KOPT-K1 (cell line): Measurements from ENCODE around the gene OSBPL5.

ENCODE experiments used
- H3K27ac ChIP-seq: fragments of 200-600 bp; sonication (generic); 2 replicates; pipeline ENCODE4 v1.5.1; 2016; ENCODE audit warnings: antibody characterized with exemption, mild to moderate bottlenecking, low read depth, low read length; ENCODE audit not compliant: poor library complexity, severe bottlenecking
- H3K36me3 ChIP-seq: fragments of 200-600 bp; sonication (generic); 2 replicates; pipeline ENCODE4 v1.5.1; 2017; ENCODE audit warnings: antibody characterized with exemption, mild to moderate bottlenecking, low read length, moderate library complexity; ENCODE audit not compliant: insufficient read depth
- H3K9me3 ChIP-seq: fragments of 200-600 bp; sonication (generic); 2 replicates; pipeline ENCODE4 v1.5.1; 2017; ENCODE audit warnings: antibody characterized with exemption, low read length, mild to moderate bottlenecking; ENCODE audit not compliant: insufficient read depth, poor library complexity, severe bottlenecking

Gene OSBPL5

DNA sequence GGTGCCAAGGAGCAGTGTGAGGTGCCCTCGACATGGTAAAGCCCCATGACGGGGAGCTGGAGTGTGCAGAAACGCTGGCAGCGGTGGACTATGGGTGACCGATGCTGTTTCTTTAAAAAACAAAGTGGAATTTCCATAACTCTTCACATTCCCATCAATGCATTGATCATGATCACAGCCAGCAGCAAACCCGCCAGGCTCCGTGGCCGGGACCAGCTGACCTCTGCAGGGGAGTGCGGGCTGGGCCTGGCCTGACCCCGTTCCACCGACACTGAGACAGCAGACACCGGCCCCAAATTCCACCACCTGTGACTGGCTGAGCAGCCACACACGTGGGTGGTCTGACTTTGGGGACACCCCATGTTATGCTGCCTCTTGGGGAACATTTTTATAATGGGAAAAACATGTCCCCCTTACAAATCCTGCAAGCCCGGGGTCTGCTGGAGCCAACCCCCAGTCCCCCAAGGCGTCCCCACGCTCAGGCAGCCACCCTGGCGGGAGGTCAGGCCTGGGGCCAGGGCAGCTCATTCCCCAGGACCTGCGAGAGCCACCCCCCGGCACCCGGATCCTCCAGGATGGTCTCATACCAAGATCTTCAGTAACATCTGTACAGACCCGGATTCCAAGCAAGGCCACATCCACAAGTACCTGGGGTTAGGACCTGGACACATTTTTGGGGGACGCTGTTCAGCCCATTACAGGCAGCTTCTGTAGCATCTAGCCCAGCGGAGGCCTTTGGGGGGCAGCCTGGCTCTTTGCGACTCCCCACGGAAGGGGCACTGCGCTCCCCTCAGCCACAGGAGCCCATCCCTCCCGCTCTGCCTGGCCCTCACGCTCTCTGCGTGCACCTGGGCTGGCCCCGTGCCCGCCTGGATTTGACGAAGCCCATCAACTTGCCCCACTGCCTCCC is 20.6 kb downstream of the OSBPL5 start:
- Histone ChIP-seq H3K9me3 (no peaks in the 10 kb centered on the region), H3K27ac (no peak overlapping the region), H3K36me3 (peaks cover 61% of the 10 kb centered on the region)

DNA sequence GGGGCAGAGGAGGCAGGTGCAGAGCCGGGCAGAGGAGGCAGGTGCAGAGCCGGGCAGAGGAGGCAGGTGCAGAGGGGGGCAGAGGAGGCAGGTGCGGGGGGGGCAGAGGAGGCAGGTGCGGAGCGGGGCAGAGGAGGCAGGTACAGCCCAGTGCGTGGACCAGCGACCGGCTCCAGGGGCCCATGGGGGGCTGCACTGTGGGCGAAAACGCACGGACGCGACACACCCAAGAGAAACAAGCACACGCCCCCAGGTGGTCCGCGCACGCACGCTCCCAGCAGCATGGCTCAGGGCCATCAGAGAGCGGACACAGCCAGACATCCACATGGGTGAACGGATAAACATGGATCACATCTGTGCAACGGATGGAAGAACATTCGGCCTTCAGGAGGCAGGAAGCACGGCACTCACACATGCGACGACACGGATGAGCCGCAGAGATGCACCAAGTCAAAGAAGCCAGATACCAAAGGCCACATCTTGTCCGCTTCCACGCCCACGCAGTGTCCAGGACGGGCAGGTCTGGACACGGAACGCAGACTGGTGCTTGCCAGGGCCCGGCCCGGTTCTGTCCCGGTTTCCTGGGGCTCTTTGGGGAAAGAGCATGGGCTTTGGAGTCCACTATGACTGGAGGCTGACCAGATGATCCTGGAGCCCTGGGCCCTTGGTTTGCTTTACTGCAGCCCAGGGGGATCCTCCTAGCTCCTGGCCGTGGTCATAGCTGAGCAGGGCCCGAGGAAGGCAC is 21.8 kb downstream of the OSBPL5 start:
- peaks cover 51% of the 10 kb centered on the region for H3K36me3 ChIP-seq
- H3K27ac ChIP-seq, result no peak overlapping the region
- no peaks in the 10 kb centered on the region for H3K9me3 ChIP-seq

- H3K27ac ChIP-seq, result no peak overlapping the region
- H3K9me3 ChIP-seq, result no peaks in the 10 kb centered on the region
- peaks cover 39% of the 10 kb centered on the region for H3K36me3 ChIP-seq
These were observed 24.9 kb downstream of the OSBPL5 start for GRCh38 chr11:3140291-3140603.

DNA sequence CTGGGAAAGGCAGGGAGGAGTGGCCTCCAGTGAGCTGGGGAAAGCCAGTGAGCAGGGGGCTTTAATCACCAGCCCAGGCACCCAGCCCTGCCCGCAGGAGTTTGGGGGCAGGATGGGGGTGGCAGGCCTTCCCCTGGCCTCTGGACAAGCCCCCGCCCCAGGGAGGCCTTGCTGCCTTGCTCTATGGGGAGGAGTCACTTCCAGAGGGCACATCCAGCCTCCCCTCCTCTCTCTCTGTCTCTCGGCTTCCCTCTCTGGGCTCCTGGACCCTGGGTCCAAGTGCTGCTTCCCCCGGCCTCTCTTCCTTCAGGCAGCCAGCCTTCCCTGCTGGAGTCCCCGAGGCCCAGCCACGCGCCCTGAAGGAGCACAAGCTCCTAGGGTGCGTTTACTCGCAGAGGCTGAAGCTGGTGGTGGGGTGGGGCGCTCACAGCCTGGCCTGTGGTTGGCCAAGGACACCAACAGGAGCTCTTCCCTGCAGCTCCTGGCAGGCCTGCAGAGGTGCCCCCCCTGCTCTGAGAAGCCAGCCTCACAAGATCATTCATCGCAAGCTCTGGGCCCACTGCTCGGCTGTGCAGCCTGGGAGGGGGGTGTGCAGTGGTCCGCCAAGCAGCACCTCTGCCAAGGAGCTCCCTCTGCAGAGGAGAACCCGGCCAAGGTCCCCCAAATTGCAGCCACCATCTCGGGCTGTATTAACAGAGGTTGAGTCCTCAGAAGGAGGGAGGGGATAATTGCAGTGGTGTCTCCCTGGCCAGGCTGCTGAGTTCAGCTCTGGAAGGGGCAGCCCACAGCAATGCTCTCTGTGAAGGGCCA is 25.4 kb downstream of the OSBPL5 start:
- no peak overlapping the region for H3K27ac ChIP-seq
- H3K9me3 ChIP-seq, result no peaks in the 10 kb centered on the region
- peaks cover 34% of the 10 kb centered on the region; the same call in 1 of the 2 replicates for H3K36me3 ChIP-seq

GRCh38 chr11:3139086-3139440 is 26.0 kb downstream of the OSBPL5 start:
- no peaks in the 10 kb centered on the region for H3K9me3 ChIP-seq
- H3K27ac ChIP-seq, result no peak overlapping the region
- H3K36me3 ChIP-seq, result peaks cover 31% of the 10 kb centered on the region; the same call in 1 of the 2 replicates

DNA sequence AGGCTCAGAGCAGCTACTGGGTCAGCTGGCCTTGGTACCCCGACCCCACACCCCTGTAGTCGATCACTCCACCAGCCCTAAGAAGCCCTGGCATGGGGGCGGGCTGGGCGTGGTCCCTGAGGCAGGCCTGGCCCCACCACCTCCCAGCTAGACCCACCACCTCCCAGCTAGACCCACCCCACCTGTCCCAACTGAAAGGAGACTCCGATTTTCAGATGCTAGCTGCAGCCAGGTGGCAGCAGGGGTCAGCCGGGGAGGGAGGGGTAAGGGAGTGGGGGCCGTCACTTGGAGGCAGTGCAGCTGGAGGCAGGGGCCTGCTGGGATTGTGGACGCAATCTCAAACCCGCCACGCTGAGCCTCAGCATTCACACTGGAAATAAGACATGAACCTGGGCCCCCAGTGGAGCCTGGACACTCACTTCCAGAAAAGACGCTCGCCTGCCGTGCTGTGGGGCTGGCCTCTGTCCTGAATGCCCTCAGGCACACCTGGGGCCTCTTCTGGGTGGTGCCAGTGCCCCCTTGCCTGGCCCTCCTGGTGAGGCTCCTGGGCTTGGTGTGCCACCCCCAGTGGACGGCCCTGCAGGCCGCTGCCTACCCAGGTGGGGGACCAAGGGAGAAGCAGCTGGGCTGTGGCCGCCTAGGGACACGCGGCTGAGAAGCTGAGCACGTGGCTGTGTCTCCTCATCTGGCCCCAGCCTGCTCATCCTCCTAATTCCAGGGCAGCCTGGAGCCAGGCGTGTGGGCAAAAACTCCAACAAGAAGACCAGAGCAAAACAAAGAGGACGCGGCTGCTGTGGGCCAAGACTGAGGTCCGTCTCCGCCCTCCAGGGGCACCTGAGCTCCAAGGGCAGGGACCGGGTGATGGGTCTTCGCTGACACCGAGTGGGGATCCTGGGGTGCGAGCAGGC is 26.7 kb downstream of the OSBPL5 start:
- Histone ChIP-seq H3K36me3 (peaks cover 31% of the 10 kb centered on the region; the same call in 1 of the 2 replicates), H3K27ac (peak overlapping the region; percentile 24), H3K9me3 (no peaks in the 10 kb centered on the region)

DNA sequence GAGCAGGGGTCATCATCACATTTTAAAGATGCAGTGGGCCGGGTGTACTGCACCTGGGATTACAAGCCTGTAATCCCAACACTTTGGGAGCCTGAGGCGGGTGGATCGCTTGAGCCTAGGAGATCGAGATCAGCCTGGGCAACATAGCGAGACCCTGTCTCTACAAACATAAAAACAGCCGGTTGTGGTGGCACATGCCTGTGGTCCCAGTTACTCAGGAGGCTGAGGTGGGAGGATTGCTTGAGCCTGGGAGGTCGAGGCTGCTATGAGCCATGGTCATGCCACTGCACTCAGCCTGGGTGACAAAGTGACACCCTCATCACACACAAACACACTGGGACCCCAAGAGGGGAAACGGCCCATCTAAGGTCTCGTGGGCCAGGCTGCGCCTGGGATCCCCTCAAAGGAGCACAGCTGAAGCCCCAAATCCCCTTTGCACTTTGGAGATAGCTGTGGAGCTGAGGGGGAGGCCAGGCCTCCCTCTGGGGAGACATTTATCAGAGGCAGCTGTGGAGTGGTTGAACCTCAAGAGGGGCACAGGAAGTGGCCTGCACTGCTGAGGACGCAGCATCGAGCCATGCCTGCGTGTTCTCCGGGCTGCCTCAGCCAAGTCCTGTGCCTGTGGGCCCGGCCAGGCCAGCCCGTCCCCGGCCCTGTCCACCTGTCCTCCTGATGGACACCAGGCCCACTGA is 27.5 kb downstream of the OSBPL5 start:
- H3K27ac ChIP-seq, result peak overlapping the region; percentile 24
- peaks cover 34% of the 10 kb centered on the region; the same call in 1 of the 2 replicates for H3K36me3 ChIP-seq
- no peaks in the 10 kb centered on the region for H3K9me3 ChIP-seq

- Histone ChIP-seq H3K9me3 (no peaks in the 10 kb centered on the region), H3K27ac (no peak overlapping the region), H3K36me3 (peaks cover 33% of the 10 kb centered on the region; the same call in 1 of the 2 replicates)
These were observed 28.3 kb downstream of the OSBPL5 start for GRCh38 chr11:3136546-3137455.

DNA sequence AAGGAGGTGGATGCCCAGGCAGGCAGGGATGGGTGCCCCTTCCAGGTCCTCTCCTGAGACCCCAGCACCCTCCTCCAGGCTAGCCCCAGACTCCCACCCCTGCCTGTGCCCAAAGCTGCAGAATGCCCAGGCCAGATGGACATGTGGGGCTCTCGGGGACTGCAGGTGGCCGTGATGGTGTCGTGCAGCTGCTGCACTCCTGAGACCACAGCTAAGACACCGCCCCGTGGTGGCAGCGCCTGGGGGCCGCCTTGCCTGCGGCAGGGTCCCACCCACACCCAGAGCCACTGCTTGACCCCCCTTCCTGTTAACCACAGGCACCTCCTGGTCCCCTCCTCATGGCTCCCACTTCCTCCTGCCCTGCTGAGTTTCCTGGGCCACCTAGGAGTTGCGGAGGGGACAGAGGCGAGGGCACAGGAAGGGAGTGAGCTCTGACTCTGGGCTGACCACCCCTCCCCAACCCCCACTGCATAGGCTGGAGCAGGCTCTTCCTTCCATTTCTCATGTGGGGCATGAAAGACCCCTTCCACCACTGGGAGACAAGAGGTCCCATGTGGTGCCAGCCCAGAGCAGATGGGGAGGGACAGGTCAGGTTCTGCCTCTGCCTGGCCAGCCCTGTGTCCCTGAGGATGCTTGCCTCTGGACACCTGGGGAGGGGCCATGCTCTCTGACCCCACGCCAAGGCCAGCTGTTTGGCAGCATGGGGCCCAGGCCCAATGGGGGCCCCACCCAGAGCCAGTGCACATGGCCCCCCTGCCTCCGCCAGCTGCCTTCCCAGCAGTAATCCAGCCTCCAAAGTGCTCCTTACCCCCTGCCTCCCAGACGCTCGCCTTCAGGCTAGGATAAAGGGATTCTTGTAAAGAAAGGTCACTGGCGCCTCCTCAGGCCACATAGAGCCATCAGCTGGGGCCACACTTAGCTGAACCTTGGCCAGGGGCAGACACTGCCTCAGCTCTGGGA is 29.3 kb downstream of the OSBPL5 start:
- Histone ChIP-seq H3K36me3 (peaks cover 33% of the 10 kb centered on the region; the same call in 1 of the 2 replicates), H3K9me3 (no peaks in the 10 kb centered on the region), H3K27ac (peak overlapping the region; percentile 18)

DNA sequence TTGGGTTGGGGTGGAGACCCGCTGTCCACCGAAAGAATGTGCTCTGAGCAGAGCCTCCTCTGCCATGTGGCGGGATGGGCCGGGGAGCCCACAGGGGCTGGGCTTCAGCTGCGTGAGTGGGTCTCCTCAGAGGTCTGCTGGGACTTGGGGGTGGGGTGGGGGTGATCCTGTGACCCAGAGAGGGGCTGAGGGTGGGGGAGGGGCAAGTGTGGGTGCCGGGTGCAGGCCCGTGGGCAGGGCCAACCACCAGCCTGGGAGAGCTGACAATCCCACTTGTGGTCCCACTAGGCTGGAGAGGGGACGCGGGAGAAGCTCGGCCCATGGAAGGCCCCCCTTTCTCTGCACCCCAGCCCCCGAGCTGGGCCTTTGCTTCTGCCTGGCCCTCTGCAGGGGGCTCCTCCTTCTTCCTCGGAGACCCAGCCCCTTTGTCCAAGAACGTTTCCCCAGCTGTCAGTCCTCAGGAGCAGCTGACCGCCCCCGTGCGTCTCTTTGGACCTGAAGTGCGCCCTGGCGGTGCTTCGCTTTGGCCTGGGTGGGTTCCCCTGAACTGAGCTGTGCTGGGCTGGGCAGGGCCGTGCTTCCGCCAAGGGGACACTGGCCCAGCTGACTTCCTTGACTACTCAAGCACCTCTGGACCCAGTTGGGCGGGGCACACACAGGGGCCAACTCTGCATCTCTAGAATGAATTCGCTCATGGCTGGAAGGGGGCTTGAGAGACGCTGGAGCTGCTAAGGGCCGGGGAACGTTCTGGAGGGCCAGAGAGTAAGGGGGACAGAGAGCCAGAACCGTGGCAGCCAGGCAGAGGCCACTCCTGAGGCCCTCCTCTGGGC is 30.2 kb downstream of the OSBPL5 start:
- peaks cover 29% of the 10 kb centered on the region; the same call in 1 of the 2 replicates for H3K36me3 ChIP-seq
- peak overlapping the region; percentile 18 for H3K27ac ChIP-seq
- H3K9me3 ChIP-seq, result no peaks in the 10 kb centered on the region

DNA sequence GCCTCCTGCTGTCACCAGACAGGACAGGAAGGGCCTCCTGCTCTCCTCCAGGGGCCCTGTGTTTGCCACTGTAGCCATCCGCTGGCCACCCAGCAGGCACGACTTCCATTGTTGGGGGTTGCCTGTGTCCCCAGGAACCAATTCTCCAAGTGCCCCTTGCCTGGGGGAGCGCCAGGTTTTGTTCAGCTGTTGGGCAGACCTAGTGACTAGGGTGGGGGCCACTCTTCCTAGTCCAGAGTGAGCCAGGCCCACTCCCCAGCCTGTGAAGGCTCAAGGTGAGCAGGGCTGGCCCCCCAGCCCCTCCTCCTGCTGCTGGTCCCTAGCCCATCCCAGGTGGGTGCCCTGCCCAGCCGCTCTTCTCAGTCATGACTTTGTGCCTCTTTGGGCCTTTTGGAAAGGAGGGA is 30.9 kb downstream of the OSBPL5 start:
- Histone ChIP-seq H3K27ac (no peak overlapping the region), H3K9me3 (no peaks in the 10 kb centered on the region), H3K36me3 (peaks cover 29% of the 10 kb centered on the region; the same call in 1 of the 2 replicates)
